HepG2 (cell line): Measurements from ENCODE around the gene MRPS14. TPM values are rescaled to one million over a fixed set of nuclear protein-coding genes. Genes with fewer than 3 reads are reported as not detected.

Experiments
- ATF7-NPFF ChIP-seq: sonication (generic); formaldehyde crosslinking; IDR thresholded peaks from 2 replicates; pipeline ENCODE4 v1.8.1; 2023; ENCODE audit warnings: mild to moderate bottlenecking, low read depth, missing genetic modification reagents, moderate library complexity
- CEBPG ChIP-seq: IDR thresholded peaks from 2 replicates; pipeline ENCODE4 v1.6.1; 2016
- EED ChIP-seq: sonication (generic); formaldehyde crosslinking; IDR thresholded peaks from 2 replicates; pipeline ENCODE4 v1.5.0; 2020; ENCODE audit warnings: mild to moderate bottlenecking, missing genetic modification reagents
- FOXK2 ChIP-seq: fragments of 450-650 bp; IDR thresholded peaks from 2 replicates; pipeline ENCODE4 v1.6.1; 2016
- HHEX ChIP-seq: IDR thresholded peaks from 2 replicates; pipeline ENCODE4 v1.6.1; 2016; ENCODE audit warnings: control low read depth
- IRX3 ChIP-seq: sonication (generic); formaldehyde crosslinking; IDR thresholded peaks from 2 replicates; pipeline ENCODE4 v1.8.1; 2023; ENCODE audit warnings: mild to moderate bottlenecking, low read depth, missing genetic modification reagents, borderline replicate concordance
- REL ChIP-seq: sonication (generic); formaldehyde crosslinking; conservative IDR thresholded peaks from 2 replicates; pipeline ENCODE4 v1.8.0; 2022; ENCODE audit warnings: mild to moderate bottlenecking, missing genetic modification reagents, moderate library complexity
- SPEN ChIP-seq: sonication (generic); formaldehyde crosslinking; IDR thresholded peaks from 2 replicates; pipeline ENCODE4 v1.5.1; 2020; ENCODE audit warnings: low read depth, mild to moderate bottlenecking, missing genetic modification reagents
- TCF7 ChIP-seq: sonication (generic); IDR thresholded peaks from 2 replicates; pipeline ENCODE4 v1.6.1; 2016; ENCODE audit warnings: antibody characterized with exemption, low read depth
- ZBTB1 ChIP-seq: sonication (generic); formaldehyde crosslinking; IDR thresholded peaks from 2 replicates; pipeline ENCODE4 v1.4.0; 2020; ENCODE audit warnings: missing genetic modification reagents, borderline replicate concordance
- ZBTB7A ChIP-seq: sonication (generic); formaldehyde crosslinking; IDR thresholded peaks from 2 replicates; pipeline ENCODE4 v1.8.0; 2022; ENCODE audit warnings: mild to moderate bottlenecking, missing genetic modification reagents
- ZNF232 ChIP-seq: sonication (generic); formaldehyde crosslinking; IDR thresholded peaks from 2 replicates; pipeline ENCODE4 v1.4.0; 2020; ENCODE audit warnings: missing genetic modification reagents, borderline replicate concordance
- ZNF343 ChIP-seq: sonication (generic); formaldehyde crosslinking; IDR thresholded peaks from 2 replicates; pipeline ENCODE4 v1.4.0; 2020; ENCODE audit warnings: mild to moderate bottlenecking, missing genetic modification reagents
- ZNF713 ChIP-seq: sonication (generic); formaldehyde crosslinking; IDR thresholded peaks from 2 replicates; pipeline ENCODE4 v1.4.0; 2020; ENCODE audit warnings: mild to moderate bottlenecking, missing genetic modification reagents
- polyA plus RNA-seq, 8 experiments: library from polyadenylated mRNA; depleted of rRNA in 3 of 8; stranded (reverse) in 7 of 8; unstranded in 1 of 8; fragments of >200 nt; fragmentation: Illumina TruSeq in 4 of 8; extraction: Trizol in 4 of 8; gene quantifications; 2 replicates each; pipeline versions ENCODE4 v1.2.1 to v1.2.3, GENCODE V29; 2011 to 2016; ENCODE audit warnings: low read depth in 4 of 8, missing spikeins in 1 of 8, mixed read lengths in 1 of 8; ENCODE audit not compliant: insufficient read depth in 1 of 8
- total RNA-seq, 5 experiments: library from RNA; depleted of rRNA; stranded (reverse); fragments of >200 nt; fragmentation: Illumina TruSeq; extraction: Trizol; gene quantifications; 2 replicates each; pipeline ENCODE4 v1.2.3, GENCODE V29; 2016; ENCODE audit warnings: low read depth in 1 of 5
- TF ChIP-seq, protein P1 (sequence below): sonication (generic); formaldehyde crosslinking; IDR thresholded peaks from 2 replicates; pipeline ENCODE4 v1.4.0; 2020; ENCODE audit warnings: missing genetic modification reagents
- TF ChIP-seq, protein P2 (sequence below): sonication (generic); formaldehyde crosslinking; IDR thresholded peaks from 2 replicates; pipeline ENCODE4 v1.4.0; 2020; ENCODE audit warnings: mild to moderate bottlenecking, missing genetic modification reagents
- TF ChIP-seq, protein P3 (sequence below): sonication (generic); formaldehyde crosslinking; IDR thresholded peaks from 2 replicates; pipeline ENCODE4 v1.5.0; 2020; ENCODE audit warnings: mild to moderate bottlenecking, missing genetic modification reagents
- TF ChIP-seq, protein P4 (sequence below): sonication (generic); formaldehyde crosslinking; IDR thresholded peaks from 2 replicates; pipeline ENCODE4 v1.5.0; 2020; ENCODE audit warnings: missing genetic modification reagents
- TF ChIP-seq, protein P5 (sequence below): sonication (generic); formaldehyde crosslinking; IDR thresholded peaks from 2 replicates; pipeline ENCODE4 v1.4.0; 2020; ENCODE audit warnings: missing genetic modification reagents

The MRPS14 gene
- total and polyA plus RNA-seq, 2 of the 13 experiments (the other 11 are each of a cell fraction or from before 2014, with no cell fraction given): 36.6 to 43.2 TPM

DNA sequence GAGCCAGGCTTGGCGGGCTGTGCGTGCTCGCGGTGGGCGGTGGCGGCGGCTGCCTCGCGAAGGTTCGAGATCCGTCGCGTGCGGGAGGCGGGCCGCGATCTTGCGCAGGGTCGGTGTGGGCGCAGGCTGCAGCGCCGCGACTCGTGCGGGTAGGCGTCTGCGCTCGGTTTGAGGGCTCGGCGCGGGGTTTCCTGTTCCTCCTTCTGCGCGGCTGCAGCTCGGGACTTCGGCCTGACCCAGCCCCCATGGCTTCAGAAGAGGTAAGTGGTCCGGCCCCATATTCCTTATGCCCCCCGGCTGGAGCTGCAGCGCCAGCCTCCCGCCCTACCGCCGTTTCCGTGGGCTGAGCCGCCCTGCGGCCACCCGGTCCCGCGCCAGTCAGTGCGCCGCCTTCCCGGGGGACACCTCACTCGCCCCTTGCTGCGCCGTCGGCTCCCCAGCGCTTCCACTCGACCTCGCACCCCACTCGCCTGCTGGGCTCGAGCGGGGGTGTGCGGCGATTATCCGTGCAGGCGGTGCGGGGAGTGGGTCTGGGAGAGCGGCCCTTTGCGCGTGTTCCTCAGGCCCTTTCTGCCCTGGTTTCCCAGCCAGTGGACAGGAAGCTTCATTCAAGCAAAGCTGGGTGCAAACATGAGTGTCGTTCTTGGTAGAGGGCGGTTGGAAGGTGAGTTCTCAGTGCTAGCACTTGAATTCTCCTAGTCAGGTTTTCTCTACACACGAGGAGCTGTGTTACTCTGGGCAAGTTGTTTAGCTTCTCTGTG lies 23.1 kb downstream of the MRPS14 start, which contains the start of gene CACYBP (continued):
- TF ChIP-seq EED (peak; percentile 72; the same call in 1 of the 2 replicates), CEBPG (peak; percentile 27; the same call in 1 of the 2 replicates), REL (CRISPR knock-in tag) (peak; percentile 99), ZBTB7A (CRISPR knock-in tag) (0 out of 2 replicates have a peak, but pooled peaks have one; percentile 64), ZNF343 (CRISPR knock-in tag) (peak; percentile 99), ZBTB1 (CRISPR knock-in tag) (no peak), ATF7-NPFF (CRISPR knock-in tag) (peak; percentile 98), SPEN (CRISPR knock-in tag) (peak; percentile 80; the same call in 1 of the 2 replicates), ZNF232 (CRISPR knock-in tag) (peak; percentile 85; the same call in 1 of the 2 replicates), FOXK2 (no peak), TCF7 (no peak; the same call in 1 of the 2 replicates), HHEX (CRISPR knock-in tag) (no peak), IRX3 (CRISPR knock-in tag) (peak; percentile 87; the same call in 1 of the 2 replicates), ZNF713 (CRISPR knock-in tag) (0 out of 2 replicates have a peak, but pooled peaks have one; percentile 78)
- TF ChIP-seq, protein P1, sequence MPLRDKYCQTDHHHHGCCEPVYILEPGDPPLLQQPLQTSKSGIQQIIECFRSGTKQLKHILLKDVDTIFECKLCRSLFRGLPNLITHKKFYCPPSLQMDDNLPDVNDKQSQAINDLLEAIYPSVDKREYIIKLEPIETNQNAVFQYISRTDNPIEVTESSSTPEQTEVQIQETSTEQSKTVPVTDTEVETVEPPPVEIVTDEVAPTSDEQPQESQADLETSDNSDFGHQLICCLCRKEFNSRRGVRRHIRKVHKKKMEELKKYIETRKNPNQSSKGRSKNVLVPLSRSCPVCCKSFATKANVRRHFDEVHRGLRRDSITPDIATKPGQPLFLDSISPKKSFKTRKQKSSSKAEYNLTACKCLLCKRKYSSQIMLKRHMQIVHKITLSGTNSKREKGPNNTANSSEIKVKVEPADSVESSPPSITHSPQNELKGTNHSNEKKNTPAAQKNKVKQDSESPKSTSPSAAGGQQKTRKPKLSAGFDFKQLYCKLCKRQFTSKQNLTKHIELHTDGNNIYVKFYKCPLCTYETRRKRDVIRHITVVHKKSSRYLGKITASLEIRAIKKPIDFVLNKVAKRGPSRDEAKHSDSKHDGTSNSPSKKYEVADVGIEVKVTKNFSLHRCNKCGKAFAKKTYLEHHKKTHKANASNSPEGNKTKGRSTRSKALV (CRISPR knock-in tag): peak; percentile 78
- TF ChIP-seq, protein P2, sequence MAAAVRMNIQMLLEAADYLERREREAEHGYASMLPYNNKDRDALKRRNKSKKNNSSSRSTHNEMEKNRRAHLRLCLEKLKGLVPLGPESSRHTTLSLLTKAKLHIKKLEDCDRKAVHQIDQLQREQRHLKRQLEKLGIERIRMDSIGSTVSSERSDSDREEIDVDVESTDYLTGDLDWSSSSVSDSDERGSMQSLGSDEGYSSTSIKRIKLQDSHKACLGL: peak; percentile 88; the same call in 1 of the 2 replicates
- TF ChIP-seq, protein P3, sequence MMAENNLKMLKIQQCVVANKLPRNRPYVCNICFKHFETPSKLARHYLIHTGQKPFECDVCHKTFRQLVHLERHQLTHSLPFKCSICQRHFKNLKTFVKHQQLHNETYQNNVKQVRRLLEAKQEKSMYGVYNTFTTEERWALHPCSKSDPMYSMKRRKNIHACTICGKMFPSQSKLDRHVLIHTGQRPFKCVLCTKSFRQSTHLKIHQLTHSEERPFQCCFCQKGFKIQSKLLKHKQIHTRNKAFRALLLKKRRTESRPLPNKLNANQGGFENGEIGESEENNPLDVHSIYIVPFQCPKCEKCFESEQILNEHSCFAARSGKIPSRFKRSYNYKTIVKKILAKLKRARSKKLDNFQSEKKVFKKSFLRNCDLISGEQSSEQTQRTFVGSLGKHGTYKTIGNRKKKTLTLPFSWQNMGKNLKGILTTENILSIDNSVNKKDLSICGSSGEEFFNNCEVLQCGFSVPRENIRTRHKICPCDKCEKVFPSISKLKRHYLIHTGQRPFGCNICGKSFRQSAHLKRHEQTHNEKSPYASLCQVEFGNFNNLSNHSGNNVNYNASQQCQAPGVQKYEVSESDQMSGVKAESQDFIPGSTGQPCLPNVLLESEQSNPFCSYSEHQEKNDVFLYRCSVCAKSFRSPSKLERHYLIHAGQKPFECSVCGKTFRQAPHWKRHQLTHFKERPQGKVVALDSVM (CRISPR knock-in tag): no peak
- TF ChIP-seq, protein P4, sequence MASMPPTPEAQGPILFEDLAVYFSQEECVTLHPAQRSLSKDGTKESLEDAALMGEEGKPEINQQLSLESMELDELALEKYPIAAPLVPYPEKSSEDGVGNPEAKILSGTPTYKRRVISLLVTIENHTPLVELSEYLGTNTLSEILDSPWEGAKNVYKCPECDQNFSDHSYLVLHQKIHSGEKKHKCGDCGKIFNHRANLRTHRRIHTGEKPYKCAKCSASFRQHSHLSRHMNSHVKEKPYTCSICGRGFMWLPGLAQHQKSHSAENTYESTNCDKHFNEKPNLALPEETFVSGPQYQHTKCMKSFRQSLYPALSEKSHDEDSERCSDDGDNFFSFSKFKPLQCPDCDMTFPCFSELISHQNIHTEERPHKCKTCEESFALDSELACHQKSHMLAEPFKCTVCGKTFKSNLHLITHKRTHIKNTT (CRISPR knock-in tag): no peak
- TF ChIP-seq, protein P5, sequence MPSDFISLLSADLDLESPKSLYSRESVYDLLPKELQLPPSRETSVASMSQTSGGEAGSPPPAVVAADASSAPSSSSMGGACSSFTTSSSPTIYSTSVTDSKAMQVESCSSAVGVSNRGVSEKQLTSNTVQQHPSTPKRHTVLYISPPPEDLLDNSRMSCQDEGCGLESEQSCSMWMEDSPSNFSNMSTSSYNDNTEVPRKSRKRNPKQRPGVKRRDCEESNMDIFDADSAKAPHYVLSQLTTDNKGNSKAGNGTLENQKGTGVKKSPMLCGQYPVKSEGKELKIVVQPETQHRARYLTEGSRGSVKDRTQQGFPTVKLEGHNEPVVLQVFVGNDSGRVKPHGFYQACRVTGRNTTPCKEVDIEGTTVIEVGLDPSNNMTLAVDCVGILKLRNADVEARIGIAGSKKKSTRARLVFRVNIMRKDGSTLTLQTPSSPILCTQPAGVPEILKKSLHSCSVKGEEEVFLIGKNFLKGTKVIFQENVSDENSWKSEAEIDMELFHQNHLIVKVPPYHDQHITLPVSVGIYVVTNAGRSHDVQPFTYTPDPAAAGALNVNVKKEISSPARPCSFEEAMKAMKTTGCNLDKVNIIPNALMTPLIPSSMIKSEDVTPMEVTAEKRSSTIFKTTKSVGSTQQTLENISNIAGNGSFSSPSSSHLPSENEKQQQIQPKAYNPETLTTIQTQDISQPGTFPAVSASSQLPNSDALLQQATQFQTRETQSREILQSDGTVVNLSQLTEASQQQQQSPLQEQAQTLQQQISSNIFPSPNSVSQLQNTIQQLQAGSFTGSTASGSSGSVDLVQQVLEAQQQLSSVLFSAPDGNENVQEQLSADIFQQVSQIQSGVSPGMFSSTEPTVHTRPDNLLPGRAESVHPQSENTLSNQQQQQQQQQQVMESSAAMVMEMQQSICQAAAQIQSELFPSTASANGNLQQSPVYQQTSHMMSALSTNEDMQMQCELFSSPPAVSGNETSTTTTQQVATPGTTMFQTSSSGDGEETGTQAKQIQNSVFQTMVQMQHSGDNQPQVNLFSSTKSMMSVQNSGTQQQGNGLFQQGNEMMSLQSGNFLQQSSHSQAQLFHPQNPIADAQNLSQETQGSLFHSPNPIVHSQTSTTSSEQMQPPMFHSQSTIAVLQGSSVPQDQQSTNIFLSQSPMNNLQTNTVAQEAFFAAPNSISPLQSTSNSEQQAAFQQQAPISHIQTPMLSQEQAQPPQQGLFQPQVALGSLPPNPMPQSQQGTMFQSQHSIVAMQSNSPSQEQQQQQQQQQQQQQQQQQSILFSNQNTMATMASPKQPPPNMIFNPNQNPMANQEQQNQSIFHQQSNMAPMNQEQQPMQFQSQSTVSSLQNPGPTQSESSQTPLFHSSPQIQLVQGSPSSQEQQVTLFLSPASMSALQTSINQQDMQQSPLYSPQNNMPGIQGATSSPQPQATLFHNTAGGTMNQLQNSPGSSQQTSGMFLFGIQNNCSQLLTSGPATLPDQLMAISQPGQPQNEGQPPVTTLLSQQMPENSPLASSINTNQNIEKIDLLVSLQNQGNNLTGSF: peak; percentile 70
